OCI-LY1 (cell line): Measurements from ENCODE around the gene GNB4.
A peak's percentile ranks its signal among the peaks of the same experiment; 100 is the strongest.

ENCODE experiments used
- H2AFZ ChIP-seq: fragments of 200-600 bp; sonication (generic), shearing (Covaris generic); 2 replicates; pipeline ENCODE4 v1.6.0; 2014; ENCODE audit warnings: antibody characterized with exemption, mild to moderate bottlenecking, low read length
- H3F3A ChIP-seq: fragments of 200-600 bp; sonication (generic), shearing (Covaris generic); 2 replicates; pipeline ENCODE4 v1.6.0; 2014; ENCODE audit warnings: mild to moderate bottlenecking, antibody characterized with exemption, low read length, moderate library complexity; ENCODE audit not compliant: insufficient read depth
- H3K27ac ChIP-seq: fragments of 200-600 bp; sonication (generic); 2 replicates; pipeline ENCODE4 v1.5.1; 2014; ENCODE audit warnings: low read length, mixed run types, mild to moderate bottlenecking, low read depth; ENCODE audit not compliant: poor library complexity, severe bottlenecking
- H3K27me3 ChIP-seq: fragments of 200-600 bp; sonication (generic); 2 replicates; pipeline ENCODE4 v1.6.0; 2014; ENCODE audit warnings: antibody characterized with exemption, mild to moderate bottlenecking, low read length, moderate library complexity; ENCODE audit not compliant: insufficient read depth
- H3K36me3 ChIP-seq: fragments of 200-600 bp; sonication (generic); 2 replicates; pipeline ENCODE4 v1.6.1; 2014; ENCODE audit warnings: mild to moderate bottlenecking, antibody characterized with exemption, low read length, moderate library complexity, mixed read lengths; ENCODE audit not compliant: insufficient read depth
- H3K4me1 ChIP-seq: fragments of 200-600 bp; sonication (generic); 2 replicates; pipeline ENCODE4 v1.5.1; 2014; ENCODE audit warnings: mild to moderate bottlenecking, low read length, moderate library complexity; ENCODE audit not compliant: insufficient read depth, severe bottlenecking
- H3K4me2 ChIP-seq: fragments of 200-600 bp; sonication (generic), shearing (Covaris generic); 2 replicates; pipeline ENCODE4 v1.6.1; 2014; ENCODE audit warnings: low read length
- H3K4me3 ChIP-seq: fragments of 200-600 bp; sonication (generic); 2 replicates; pipeline ENCODE4 v1.5.1; 2014; ENCODE audit warnings: low read length, low read depth, mild to moderate bottlenecking, mixed read lengths; ENCODE audit not compliant: poor library complexity, severe bottlenecking
- H3K79me2 ChIP-seq: fragments of 200-600 bp; shearing (Covaris generic); 2 replicates; pipeline ENCODE4 v1.6.1; 2016; ENCODE audit warnings: mixed run types, low read length, mixed read lengths; ENCODE audit not compliant: insufficient read depth
- H3K9ac ChIP-seq: fragments of 200-600 bp; sonication (generic), shearing (Covaris generic); 2 replicates; pipeline ENCODE4 v1.6.1; 2014; ENCODE audit warnings: mild to moderate bottlenecking, low read length, mixed read lengths
- H3K9me2 ChIP-seq: fragments of 200-600 bp; sonication (generic), shearing (Covaris generic); 2 replicates; pipeline ENCODE4 v1.6.1; 2014; ENCODE audit warnings: low read depth, mild to moderate bottlenecking, low read length, mixed read lengths
- H3K9me3 ChIP-seq: fragments of 200-600 bp; shearing (Covaris generic); 2 replicates; pipeline ENCODE4 v1.6.1; 2014; ENCODE audit warnings: low read length, mixed read lengths
- H4K20me1 ChIP-seq: fragments of 200-600 bp; sonication (generic), shearing (Covaris generic); 2 replicates; pipeline ENCODE4 v1.6.0; 2016; ENCODE audit warnings: mild to moderate bottlenecking, low read length; ENCODE audit not compliant: insufficient read depth
- EZH2 ChIP-seq: fragments of 200-600 bp; sonication (generic), shearing (Covaris generic); IDR thresholded peaks from 2 replicates; pipeline ENCODE4 v1.8.0; 2017; ENCODE audit warnings: borderline replicate concordance, mixed run types, mild to moderate bottlenecking, antibody characterized with exemption, low read length, moderate library complexity, mixed read lengths
- TF ChIP-seq, protein P1 (sequence below): fragments of 200-600 bp; sonication (generic), shearing (Covaris generic); IDR thresholded peaks from 2 replicates; pipeline ENCODE4 v1.5.1; 2017; ENCODE audit warnings: mild to moderate bottlenecking, antibody characterized with exemption, low read length, moderate library complexity, mixed read lengths

Gene GNB4

DNA sequence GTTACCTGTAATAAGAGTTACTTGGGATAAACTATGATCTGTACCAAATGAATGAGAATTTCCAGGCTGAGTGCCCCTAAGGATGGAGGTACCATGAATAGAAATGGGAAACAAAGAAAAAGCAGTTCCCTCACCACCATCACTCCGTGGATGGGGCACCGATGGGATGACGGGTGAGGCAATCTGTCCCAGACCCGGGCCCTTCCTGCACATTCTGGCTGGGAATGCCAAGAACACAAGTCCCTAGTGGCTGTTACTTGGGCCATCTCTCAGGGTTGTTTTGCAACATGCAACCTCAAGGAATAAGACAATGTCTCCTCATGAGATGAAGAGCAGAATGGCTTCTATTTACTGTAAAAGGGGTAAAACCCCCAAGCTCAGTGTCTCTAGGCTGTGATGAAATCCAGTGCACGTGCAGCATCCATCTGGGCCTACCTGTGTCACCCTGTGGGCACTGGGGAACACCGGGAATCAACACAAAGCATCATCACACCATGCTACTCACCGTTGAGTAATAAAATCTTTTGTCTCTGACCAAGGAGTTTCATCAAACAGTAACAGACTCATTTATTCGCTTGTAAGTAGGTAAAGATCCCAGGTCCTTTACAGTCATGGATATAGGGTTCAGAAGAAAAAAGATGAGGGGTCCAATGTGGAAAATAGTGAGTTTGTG lies 22.3 kb downstream of the GNB4 start:
- Histone ChIP-seq H3K4me2 (no peak overlapping the region), H4K20me1 (no peaks in the 10 kb centered on the region), H3K9ac (no peak overlapping the region), H3K4me1 (peaks cover 10% of the 10 kb centered on the region), H3K36me3 (no peaks in the 10 kb centered on the region), H3K4me3 (no peak overlapping the region), H3K79me2 (no peaks in the 10 kb centered on the region), H3K9me2 (no peaks in the 10 kb centered on the region), H3K9me3 (no peaks in the 10 kb centered on the region), H3F3A (no peaks in the 10 kb centered on the region), H2AFZ (no peak overlapping the region), H3K27me3 (no peaks in the 10 kb centered on the region), H3K27ac (no peak overlapping the region)
- TF ChIP-seq, protein P1, sequence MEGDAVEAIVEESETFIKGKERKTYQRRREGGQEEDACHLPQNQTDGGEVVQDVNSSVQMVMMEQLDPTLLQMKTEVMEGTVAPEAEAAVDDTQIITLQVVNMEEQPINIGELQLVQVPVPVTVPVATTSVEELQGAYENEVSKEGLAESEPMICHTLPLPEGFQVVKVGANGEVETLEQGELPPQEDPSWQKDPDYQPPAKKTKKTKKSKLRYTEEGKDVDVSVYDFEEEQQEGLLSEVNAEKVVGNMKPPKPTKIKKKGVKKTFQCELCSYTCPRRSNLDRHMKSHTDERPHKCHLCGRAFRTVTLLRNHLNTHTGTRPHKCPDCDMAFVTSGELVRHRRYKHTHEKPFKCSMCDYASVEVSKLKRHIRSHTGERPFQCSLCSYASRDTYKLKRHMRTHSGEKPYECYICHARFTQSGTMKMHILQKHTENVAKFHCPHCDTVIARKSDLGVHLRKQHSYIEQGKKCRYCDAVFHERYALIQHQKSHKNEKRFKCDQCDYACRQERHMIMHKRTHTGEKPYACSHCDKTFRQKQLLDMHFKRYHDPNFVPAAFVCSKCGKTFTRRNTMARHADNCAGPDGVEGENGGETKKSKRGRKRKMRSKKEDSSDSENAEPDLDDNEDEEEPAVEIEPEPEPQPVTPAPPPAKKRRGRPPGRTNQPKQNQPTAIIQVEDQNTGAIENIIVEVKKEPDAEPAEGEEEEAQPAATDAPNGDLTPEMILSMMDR, result no peak
- TF ChIP-seq EZH2, result no peak

DNA sequence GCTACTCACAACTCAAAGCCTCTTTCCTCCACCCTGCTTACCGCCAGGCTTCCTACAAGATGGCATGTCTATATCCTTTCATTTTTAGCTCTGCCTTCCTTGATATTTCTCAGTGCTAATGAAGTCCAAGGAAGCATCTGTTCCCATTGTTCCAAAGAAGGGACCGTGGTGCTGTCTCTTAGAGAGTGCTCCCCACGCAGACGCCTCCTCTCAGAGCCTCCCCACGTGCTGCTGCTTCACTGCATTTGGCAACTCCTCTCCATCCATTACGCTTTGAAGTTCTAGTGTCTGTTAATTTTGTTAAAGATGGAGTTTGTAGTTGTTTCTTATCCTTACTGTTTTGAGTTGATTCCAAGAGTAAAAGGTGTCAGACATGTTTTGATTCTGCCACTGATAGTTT lies 26.2 kb downstream of the GNB4 start:
- Histone ChIP-seq H3K4me1 (no peaks in the 10 kb centered on the region), H3K9me3 (no peaks in the 10 kb centered on the region), H3K27ac (no peak overlapping the region), H2AFZ (no peak overlapping the region), H3K4me2 (no peak overlapping the region), H3F3A (no peaks in the 10 kb centered on the region), H4K20me1 (no peaks in the 10 kb centered on the region), H3K4me3 (no peak overlapping the region), H3K36me3 (no peaks in the 10 kb centered on the region), H3K27me3 (no peaks in the 10 kb centered on the region), H3K79me2 (no peaks in the 10 kb centered on the region), H3K9ac (no peak overlapping the region), H3K9me2 (no peaks in the 10 kb centered on the region)
- TF ChIP-seq, protein P1, result no peak
- TF ChIP-seq EZH2, result no peak

DNA sequence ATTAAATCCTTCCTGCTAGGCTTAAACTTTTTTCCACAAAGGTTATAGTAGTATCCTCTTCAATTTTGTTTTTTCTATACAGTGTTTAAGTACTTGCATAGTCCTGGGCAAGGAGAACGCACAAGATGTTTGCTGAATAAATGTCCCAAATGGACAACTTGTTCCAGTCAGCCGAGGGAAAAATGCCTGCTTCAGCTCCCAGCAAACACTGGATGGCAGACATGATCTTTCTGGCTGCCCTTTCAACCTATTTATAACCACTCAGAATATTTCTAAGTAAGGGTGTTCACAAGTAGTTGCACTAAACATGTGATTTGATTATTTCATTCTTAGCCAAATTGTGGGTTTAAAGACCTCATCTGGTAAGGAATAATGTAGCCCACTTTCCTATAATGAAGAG lies 29.8 kb downstream of the GNB4 start:
- Histone ChIP-seq H3K9me2 (no peaks in the 10 kb centered on the region), H3K9me3 (no peaks in the 10 kb centered on the region), H3K27me3 (no peaks in the 10 kb centered on the region), H2AFZ (no peak overlapping the region), H3K27ac (no peak overlapping the region), H3K4me1 (no peaks in the 10 kb centered on the region), H4K20me1 (no peaks in the 10 kb centered on the region), H3K36me3 (no peaks in the 10 kb centered on the region), H3K4me3 (no peak overlapping the region), H3F3A (no peaks in the 10 kb centered on the region), H3K79me2 (no peaks in the 10 kb centered on the region), H3K4me2 (no peak overlapping the region), H3K9ac (no peak overlapping the region)
- TF ChIP-seq EZH2, result no peak
- TF ChIP-seq, protein P1, result peak; percentile 31; the same call in 1 of the 2 replicates
